Liver (tissue), 9 donors: ENCODE results near the gene VAV3. TPM values are rescaled to one million over a fixed set of nuclear protein-coding genes. Genes with fewer than 3 reads are reported as not detected.

ENCODE experiments used
- DNase-seq: peaks from one replicate; pipeline ENCODE4 v3.0.0-alpha.2; 2017; ENCODE audit warnings: low spot score
- H3K27ac ChIP-seq, 2 donors: one replicate each; pipeline ENCODE4 v1.7.0; 2013; ENCODE audit warnings: inconsistent platforms in 2 of 2, low read length in 2 of 2, control low read depth in 1 of 2, low read depth in 1 of 2, mild to moderate bottlenecking in 1 of 2
- H3K27me3 ChIP-seq, 4 donors: one replicate each; pipeline versions ENCODE4 v1.6.1 to v1.7.0; 2013; ENCODE audit warnings: low read length in 3 of 4, inconsistent platforms in 1 of 4, mild to moderate bottlenecking in 1 of 4, moderate library complexity in 1 of 4; ENCODE audit not compliant: control insufficient read depth in 4 of 4, insufficient read depth in 4 of 4
- H3K36me3 ChIP-seq, 4 donors: one replicate each; pipeline versions ENCODE4 v1.6.1 to v1.7.0; 2013; ENCODE audit warnings: low read length in 3 of 4, mild to moderate bottlenecking in 3 of 4, low read depth in 1 of 4, moderate library complexity in 1 of 4; ENCODE audit not compliant: control insufficient read depth in 4 of 4, insufficient read depth in 3 of 4
- H3K4me1 ChIP-seq, 4 donors: one replicate each; pipeline versions ENCODE4 v1.6.1 to v1.7.0; 2013; ENCODE audit warnings: low read length in 3 of 4, mild to moderate bottlenecking in 3 of 4, moderate library complexity in 1 of 4; ENCODE audit not compliant: control insufficient read depth in 4 of 4, insufficient read depth in 4 of 4
- H3K4me3 ChIP-seq, 3 donors: one replicate each; pipeline versions ENCODE4 v1.6.1 to v1.7.0; 2013; ENCODE audit warnings: low read length in 3 of 3, control low read depth in 1 of 3, low read depth in 1 of 3, mild to moderate bottlenecking in 1 of 3
- H3K9ac ChIP-seq, 2 donors: one replicate each; pipeline ENCODE4 v1.7.0; 2013; ENCODE audit warnings: low read length in 2 of 2, mild to moderate bottlenecking in 2 of 2, moderate library complexity in 2 of 2, control low read depth in 1 of 2, low read depth in 1 of 2
- H3K9me3 ChIP-seq, 4 donors: one replicate each; pipeline versions ENCODE4 v1.6.1 to v1.7.0; 2013; ENCODE audit warnings: low read length in 3 of 4; ENCODE audit not compliant: control insufficient read depth in 4 of 4
- ATF3 ChIP-seq: IDR thresholded peaks from 2 replicates; pipeline ENCODE4 v1.6.1; 2016; ENCODE audit warnings: antibody characterized with exemption
- EGR1 ChIP-seq, 2 donors: IDR thresholded peaks; 2 replicates each; pipeline ENCODE4 v1.6.1; 2016 to 2018; ENCODE audit warnings: antibody characterized with exemption in 2 of 2, low read depth in 2 of 2
- FOXA1 ChIP-seq: IDR thresholded peaks from 2 replicates; pipeline ENCODE4 v1.6.1; 2016; ENCODE audit warnings: antibody characterized with exemption
- GABPA ChIP-seq, 2 donors: IDR thresholded peaks in 1 of 2; conservative IDR thresholded peaks in 1 of 2; 2 replicates each; pipeline ENCODE4 v1.6.1; 2016; ENCODE audit warnings: antibody characterized with exemption in 2 of 2, mild to moderate bottlenecking in 1 of 2, moderate library complexity in 1 of 2
- HNF4A ChIP-seq, 2 donors: conservative IDR thresholded peaks; 2 replicates each; pipeline ENCODE4 v1.6.1; 2016; ENCODE audit warnings: antibody characterized with exemption in 2 of 2, mild to moderate bottlenecking in 2 of 2
- HNF4G ChIP-seq: IDR thresholded peaks from 2 replicates; pipeline ENCODE4 v1.6.1; 2016; ENCODE audit warnings: antibody characterized with exemption
- JUND ChIP-seq, 2 donors: IDR thresholded peaks; 2 replicates each; pipeline ENCODE4 v1.6.1; 2016; ENCODE audit warnings: antibody characterized with exemption in 2 of 2
- NR2F2 ChIP-seq: IDR thresholded peaks from 2 replicates; pipeline ENCODE4 v1.6.1; 2016; ENCODE audit warnings: antibody characterized with exemption
- RAD21 ChIP-seq, 2 donors: IDR thresholded peaks; 2 replicates each; pipeline ENCODE4 v1.6.1; 2016; ENCODE audit warnings: antibody characterized with exemption in 2 of 2, mild to moderate bottlenecking in 2 of 2
- RXRA ChIP-seq, 2 donors: IDR thresholded peaks; 2 replicates each; pipeline ENCODE4 v1.6.1; 2017 to 2018; ENCODE audit warnings: antibody characterized with exemption in 2 of 2, mild to moderate bottlenecking in 1 of 2
- SP1 ChIP-seq: IDR thresholded peaks from 2 replicates; pipeline ENCODE4 v1.6.1; 2018; ENCODE audit warnings: antibody characterized with exemption, mild to moderate bottlenecking
- TAF1 ChIP-seq: conservative IDR thresholded peaks from 2 replicates; pipeline ENCODE4 v1.6.1; 2016; ENCODE audit warnings: antibody characterized with exemption, mild to moderate bottlenecking
- YY1 ChIP-seq: IDR thresholded peaks from 2 replicates; pipeline ENCODE4 v1.6.1; 2016; ENCODE audit warnings: antibody characterized with exemption, mild to moderate bottlenecking
- ZBTB33 ChIP-seq: IDR thresholded peaks from 2 replicates; pipeline ENCODE4 v1.6.1; 2016; ENCODE audit warnings: antibody characterized with exemption
- WGBS: extraction: QIAGEN DNeasy Blood & Tissue Kit; methylation state at CpG from one replicate; pipeline ENCODE4 v1.1.7; 2013; 5-methylcytosine and 5-hydroxymethylcytosine counted together
- polyA plus RNA-seq, 2 donors: library from polyadenylated mRNA; stranded (reverse) in 1 of 2; unstranded in 1 of 2; fragments of 200-250 nt in 1 of 2; fragments of >200 nt in 1 of 2; fragmentation: Nextera tagmentation in 1 of 2; extraction: Ambion mirVana in 1 of 2; gene quantifications; one replicate each; pipeline versions ENCODE4 v1.2.1 to v1.2.3, GENCODE V29; 2013 to 2015
- total RNA-seq, 2 donors: library from RNA; depleted of rRNA; stranded (reverse); fragments of >200 nt; gene quantifications; one replicate each; pipeline ENCODE4 v1.2.3, GENCODE V29; 2014
- TF ChIP-seq, protein P1 (sequence below): IDR thresholded peaks from 2 replicates; pipeline ENCODE4 v1.6.1; 2016; ENCODE audit warnings: antibody characterized with exemption
- TF ChIP-seq, protein P2 (sequence below): IDR thresholded peaks from 2 replicates; pipeline ENCODE4 v1.6.1; 2016; ENCODE audit warnings: antibody characterized with exemption, mild to moderate bottlenecking
- TF ChIP-seq, protein P3 (sequence below): fragments of 150-350 bp; IDR thresholded peaks from 2 replicates; pipeline ENCODE4 v1.5.1; 2017; ENCODE audit warnings: improper control_type of control experiment, low read depth, low read length; ENCODE audit not compliant: missing input control
- donor health status: healthy.
- donor health status: healthy.
- donor health status: healthy.
- donor health status: healthy.
- donor health status: healthy.

VAV3 gene
- total and polyA plus RNA-seq, 4 donors, result 0.46 to 4.8 (median 2.7) TPM

DNA sequence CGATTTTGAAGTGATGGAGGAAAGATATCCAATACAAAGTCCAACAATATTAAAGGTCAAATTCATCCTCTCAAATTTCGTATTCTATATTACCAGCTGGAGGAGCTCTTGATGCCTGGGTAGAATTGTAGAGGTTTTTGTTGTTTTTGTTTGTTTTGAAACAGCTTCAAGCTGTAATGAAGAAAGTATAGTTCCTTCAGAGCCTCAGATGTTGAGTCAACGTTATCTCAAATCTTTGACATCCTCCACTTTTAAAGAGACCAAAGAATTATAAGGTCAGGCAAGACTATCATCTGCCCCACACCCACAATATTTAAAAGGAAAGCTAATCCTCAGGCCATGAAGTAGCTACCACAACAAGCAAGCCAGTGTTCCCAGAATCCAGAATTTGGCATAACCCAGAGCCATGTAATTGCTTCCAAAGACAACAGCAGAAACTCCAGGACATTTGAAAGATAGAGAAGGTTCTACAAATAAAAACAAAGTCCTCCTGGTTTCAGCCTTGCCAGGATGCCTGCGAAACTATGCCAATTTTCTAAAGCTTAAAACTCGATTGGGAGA is 24.9 kb downstream of the VAV3 start:
- TF ChIP-seq, protein P1, sequence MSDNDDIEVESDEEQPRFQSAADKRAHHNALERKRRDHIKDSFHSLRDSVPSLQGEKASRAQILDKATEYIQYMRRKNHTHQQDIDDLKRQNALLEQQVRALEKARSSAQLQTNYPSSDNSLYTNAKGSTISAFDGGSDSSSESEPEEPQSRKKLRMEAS, result no peak
- TF ChIP-seq EGR1 (IDR thresholded peaks at IDR 0.05; ENCODE audit: low read depth in 2 of 2) (no peak), ZBTB33 (no peak), SP1 (no peak), FOXA1 (no peak), NR2F2 (no peak), TAF1 (no peak), ATF3 (no peak)
- TF ChIP-seq, protein P2, sequence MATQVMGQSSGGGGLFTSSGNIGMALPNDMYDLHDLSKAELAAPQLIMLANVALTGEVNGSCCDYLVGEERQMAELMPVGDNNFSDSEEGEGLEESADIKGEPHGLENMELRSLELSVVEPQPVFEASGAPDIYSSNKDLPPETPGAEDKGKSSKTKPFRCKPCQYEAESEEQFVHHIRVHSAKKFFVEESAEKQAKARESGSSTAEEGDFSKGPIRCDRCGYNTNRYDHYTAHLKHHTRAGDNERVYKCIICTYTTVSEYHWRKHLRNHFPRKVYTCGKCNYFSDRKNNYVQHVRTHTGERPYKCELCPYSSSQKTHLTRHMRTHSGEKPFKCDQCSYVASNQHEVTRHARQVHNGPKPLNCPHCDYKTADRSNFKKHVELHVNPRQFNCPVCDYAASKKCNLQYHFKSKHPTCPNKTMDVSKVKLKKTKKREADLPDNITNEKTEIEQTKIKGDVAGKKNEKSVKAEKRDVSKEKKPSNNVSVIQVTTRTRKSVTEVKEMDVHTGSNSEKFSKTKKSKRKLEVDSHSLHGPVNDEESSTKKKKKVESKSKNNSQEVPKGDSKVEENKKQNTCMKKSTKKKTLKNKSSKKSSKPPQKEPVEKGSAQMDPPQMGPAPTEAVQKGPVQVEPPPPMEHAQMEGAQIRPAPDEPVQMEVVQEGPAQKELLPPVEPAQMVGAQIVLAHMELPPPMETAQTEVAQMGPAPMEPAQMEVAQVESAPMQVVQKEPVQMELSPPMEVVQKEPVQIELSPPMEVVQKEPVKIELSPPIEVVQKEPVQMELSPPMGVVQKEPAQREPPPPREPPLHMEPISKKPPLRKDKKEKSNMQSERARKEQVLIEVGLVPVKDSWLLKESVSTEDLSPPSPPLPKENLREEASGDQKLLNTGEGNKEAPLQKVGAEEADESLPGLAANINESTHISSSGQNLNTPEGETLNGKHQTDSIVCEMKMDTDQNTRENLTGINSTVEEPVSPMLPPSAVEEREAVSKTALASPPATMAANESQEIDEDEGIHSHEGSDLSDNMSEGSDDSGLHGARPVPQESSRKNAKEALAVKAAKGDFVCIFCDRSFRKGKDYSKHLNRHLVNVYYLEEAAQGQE, result no peak
- Histone ChIP-seq H3K27me3 (no peaks in the 10 kb centered on the region), H3K36me3 (no peaks in the 10 kb centered on the region), H3K9me3 (no peaks in the 10 kb centered on the region), H3K4me1 (peaks cover 0 to 3% (median 0%) of the 10 kb centered on the region in 4 donors), H3K9ac (no peak overlapping the region), H3K27ac (peak overlapping the region in 1 of 2 donors; percentile 42), H3K4me3 (no peak overlapping the region)
- no peak for DNase-seq
- WGBS, result 54% methylated on average over 5 of the region's 5 CpGs

GRCh38 chr1:107939256-107939655 is 25.7 kb downstream of the VAV3 start:
- H3K36me3 ChIP-seq, result no peaks in the 10 kb centered on the region
- WGBS, result 95% methylated on average over 3 of the region's 3 CpGs
- H3K4me3 ChIP-seq, result no peak overlapping the region
- H3K27me3 ChIP-seq, result no peaks in the 10 kb centered on the region
- no peak overlapping the region for H3K9ac ChIP-seq
- no peak for DNase-seq
- H3K4me1 ChIP-seq, result peaks cover 0 to 3% (median 0%) of the 10 kb centered on the region in 4 donors
- no peaks in the 10 kb centered on the region for H3K9me3 ChIP-seq
- H3K27ac ChIP-seq, result no peak overlapping the region
- TF ChIP-seq ATF3, result no peak
- no peak for TF ChIP-seq HNF4G
- TF ChIP-seq GABPA (IDR thresholded peaks at IDR 0.05 in 1 of 2, conservative IDR thresholded peaks at IDR 0.05 in 1 of 2), result no peak
- no peak for TF ChIP-seq HNF4A (conservative IDR thresholded peaks at IDR 0.05)
- TF ChIP-seq ZBTB33, result no peak
- TF ChIP-seq RAD21 (IDR thresholded peaks at IDR 0.05), result no peak
- no peak for TF ChIP-seq YY1
- no peak for TF ChIP-seq SP1
- TF ChIP-seq NR2F2, result no peak
- no peak for TF ChIP-seq TAF1
- TF ChIP-seq EGR1 (IDR thresholded peaks at IDR 0.05; ENCODE audit: low read depth in 2 of 2), result no peak
- TF ChIP-seq, protein P2, result no peak
- TF ChIP-seq, protein P3, sequence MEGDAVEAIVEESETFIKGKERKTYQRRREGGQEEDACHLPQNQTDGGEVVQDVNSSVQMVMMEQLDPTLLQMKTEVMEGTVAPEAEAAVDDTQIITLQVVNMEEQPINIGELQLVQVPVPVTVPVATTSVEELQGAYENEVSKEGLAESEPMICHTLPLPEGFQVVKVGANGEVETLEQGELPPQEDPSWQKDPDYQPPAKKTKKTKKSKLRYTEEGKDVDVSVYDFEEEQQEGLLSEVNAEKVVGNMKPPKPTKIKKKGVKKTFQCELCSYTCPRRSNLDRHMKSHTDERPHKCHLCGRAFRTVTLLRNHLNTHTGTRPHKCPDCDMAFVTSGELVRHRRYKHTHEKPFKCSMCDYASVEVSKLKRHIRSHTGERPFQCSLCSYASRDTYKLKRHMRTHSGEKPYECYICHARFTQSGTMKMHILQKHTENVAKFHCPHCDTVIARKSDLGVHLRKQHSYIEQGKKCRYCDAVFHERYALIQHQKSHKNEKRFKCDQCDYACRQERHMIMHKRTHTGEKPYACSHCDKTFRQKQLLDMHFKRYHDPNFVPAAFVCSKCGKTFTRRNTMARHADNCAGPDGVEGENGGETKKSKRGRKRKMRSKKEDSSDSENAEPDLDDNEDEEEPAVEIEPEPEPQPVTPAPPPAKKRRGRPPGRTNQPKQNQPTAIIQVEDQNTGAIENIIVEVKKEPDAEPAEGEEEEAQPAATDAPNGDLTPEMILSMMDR, result no peak
- no peak for TF ChIP-seq JUND (IDR thresholded peaks at IDR 0.05)
- TF ChIP-seq FOXA1, result no peak
- TF ChIP-seq RXRA (IDR thresholded peaks at IDR 0.05), result no peak
